ENCODE data around the gene BLVRB.
"Not testable (repeated sequence)": the region's sequence is repeated elsewhere in the genome, so short reads cannot be mapped to it uniquely, and the experiment has no call there.

BLVRB gene

GRCh38 chr19:40421993-40422747, 43.4 kb downstream of the BLVRB start:
- DNase-seq: no peak

DNA sequence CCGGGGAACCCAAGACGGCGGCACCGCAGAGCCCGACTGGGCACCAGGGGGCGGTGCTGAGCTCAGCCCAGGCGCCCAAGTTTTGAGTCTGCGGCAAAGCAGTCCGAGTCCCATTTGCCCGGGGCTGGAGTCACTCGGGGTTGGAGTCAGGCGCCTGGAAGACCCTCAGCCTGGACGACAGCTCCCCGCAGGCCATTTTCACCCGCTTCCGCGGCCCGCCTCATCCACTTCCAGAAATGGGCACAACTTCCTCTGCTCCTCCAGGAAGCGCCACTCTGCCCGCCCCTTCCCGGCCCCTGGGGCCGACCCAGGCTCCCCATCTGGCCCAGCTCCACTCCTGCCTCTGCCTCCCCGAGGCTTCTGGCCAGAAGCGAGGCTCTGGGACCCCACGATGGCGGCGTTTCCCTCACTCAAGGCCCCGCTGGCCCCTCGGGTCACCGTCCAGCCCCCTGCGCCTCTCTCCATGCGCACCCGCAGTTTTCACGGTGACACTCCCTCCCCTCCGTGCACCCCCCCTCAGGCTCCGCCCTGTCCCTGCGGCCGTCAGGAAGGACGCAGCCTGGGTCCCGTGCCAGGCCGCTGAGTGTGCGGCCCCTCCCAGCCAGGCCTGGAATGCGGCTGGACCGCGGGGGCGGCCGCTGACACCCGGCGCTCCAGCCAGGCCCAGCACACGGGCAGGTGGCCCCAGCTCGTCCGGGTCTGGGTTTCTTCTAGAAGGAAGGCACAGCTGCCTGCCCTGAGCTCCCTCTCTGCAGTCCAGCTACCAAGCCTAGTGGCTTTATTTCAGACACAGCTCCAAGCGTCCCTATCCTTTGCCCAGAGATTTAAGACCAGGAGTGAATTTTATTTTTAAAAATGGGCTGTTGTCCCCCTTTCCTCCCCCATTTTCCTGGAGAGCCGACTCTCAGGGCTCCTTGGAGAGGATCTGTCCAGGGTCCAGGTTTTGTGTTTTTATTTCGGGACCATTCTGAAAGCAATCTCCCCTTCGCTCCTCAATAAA, 44.5 kb downstream of the BLVRB start:
- peak; percentile 63 to 78 for DNase-seq

DNA sequence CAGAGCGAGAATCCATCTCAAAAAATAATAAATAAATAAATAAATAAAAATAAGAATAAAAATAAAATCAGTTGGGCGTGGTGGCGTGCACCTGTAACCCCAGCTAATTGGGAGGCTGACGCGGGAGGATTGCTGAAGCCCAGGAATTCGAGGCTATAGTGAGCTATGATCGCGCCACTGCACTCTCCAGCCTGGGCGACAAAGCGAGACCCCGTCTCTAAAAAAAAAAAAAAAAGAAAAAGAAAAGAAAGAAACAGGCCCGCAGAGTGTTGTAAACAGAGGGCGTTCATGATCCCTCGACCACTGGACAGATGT, 45.1 kb downstream of the BLVRB start:
- DNase-seq: no peak

DNA sequence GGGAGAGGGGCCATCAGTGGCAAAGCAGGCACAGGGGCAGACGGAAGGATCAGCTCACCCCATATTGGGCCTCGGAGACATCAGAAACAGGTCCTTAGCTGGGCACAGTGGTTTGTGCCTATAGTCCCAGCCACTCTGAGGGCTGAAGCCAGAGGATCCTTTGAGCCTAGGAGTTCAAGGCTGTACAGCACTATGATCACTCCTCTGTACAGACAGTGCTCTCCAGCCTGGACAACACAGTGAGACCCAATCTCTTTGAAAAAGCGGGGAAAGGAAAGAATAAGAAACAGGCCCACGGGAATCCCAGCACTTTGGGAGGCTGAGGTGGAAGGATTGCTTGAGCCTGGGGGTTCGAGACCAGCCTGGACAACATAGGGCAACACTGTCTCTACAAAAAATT, 45.8 kb downstream of the BLVRB start:
- no peak for DNase-seq

- DNase-seq: no peak
These were observed 46.4 kb downstream of the BLVRB start for GRCh38 chr19:40419066-40419612.

- DNase-seq: no peak
These were observed 47.5 kb downstream of the BLVRB start for GRCh38 chr19:40418040-40418439.

DNA sequence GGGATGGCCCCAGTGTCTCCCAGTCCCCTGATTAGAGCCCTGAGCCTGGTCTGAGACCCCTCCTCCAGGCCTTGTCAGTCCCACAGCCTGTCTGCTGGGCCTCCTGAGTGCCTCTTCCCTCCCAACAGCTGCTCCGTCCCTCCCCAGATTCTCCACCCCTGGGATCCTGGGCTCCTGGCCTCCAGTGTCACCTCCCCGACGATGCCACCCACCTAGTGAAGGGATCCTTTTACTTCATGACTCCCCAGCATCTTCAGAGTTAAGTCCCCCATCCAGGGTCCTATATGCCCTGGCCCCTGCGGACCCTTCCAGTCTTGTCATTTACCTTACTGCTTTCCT, 47.9 kb downstream of the BLVRB start:
- DNase-seq: no peak

DNA sequence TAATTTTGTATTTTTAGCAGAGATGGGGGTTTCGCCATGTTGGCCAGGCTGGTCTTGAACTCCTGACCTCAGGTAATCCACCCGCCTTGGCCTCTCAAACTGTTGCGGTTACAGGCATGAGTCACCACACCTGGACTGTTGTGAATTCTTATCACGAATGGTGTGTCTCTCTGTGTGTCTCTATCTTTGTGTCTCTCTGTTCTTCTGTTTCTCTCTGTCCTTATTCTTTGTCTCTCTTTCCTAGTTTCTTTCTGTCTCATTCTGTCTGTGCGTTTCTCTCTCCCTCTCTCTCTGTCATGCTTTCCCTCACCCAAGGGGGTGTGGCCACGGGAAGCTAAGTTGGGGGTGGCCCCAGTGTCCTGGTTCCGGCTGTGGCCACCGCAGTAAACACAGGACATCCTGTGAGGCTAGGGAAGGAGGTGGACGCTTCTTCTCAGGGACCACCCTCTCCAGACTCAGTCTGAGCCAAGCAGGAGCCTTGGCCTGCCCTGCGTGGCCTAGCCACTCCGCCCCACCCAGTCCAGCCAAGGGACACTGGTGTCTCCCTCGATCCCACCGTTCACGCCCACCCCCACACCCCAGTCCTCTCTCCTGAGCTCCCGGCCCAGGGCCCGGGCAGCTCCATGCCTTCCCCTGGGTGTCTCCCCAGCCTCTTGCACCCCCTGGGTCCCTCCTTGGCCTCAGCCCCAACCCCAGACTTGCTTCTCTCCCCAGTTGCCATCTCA, 48.5 kb downstream of the BLVRB start:
- DNase-seq: no peak

DNA sequence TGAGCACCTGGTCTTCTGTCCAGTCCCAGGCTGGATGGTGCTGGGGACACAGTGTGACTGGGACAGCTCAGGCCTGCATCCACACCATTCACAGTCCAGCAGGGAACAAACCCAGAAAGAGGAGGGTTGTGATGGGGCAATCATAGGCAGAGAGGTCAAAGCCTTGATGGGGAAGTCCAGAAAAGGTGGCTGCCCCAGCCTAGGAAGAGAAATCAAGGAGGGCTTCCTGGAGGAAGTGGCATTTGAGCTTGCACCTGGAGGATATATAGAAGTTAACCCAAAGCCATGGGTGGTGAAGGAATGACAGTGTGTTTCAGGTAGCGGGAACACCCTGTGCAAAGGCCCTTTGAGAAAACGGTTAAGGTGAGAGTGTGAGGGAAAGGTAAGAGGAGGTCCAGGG, 49.8 kb downstream of the BLVRB start:
- DNase-seq: no peak

DNA sequence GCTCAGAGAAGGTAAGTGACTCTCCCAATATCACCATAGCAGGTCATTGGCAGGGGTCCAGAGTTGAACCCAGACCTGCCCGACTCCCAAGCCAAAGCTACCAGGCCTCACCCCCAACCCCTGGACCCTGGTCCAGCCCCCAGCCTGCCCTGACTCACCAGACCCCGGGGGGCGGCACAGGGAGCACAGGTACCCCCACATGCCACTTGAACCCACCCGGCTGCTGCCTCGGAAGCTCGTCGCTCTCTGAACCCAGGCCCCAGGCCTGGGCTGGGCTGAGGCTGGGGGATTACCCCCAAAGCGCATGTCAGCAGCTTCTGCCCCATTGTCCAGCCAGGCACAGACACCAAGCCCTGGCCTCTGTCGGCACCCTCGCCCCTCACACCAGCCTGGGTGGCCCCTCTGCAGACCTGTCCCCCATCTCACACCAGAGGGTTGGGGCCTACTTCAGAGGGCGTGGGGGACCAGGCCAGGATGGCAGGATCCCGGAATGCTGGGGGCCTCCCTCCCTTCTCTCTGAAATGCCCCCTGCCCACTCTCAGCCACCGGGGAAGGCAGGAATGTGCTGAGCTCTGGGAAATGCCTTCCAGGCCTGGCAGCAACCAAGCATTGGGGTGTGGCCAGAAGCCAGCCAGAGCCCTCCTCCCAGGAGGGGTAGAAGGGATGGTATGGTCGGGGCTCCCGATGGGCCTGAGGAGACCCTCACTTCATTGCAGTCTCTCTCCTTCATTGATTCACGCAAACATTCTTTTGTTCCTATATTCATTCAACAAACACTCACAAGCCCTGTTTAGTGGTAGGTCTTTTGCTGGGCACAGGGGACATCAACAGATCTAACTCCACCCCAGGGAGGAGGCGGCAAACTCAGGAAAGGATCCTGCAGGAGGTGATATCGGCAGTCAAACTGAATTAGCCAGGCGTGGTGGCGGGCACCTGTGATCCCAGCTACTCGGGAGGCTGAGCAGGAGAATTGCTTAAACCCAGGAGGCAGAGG, 50.7 kb downstream of the BLVRB start:
- DNase-seq: no peak

GRCh38 chr19:40413291-40413845, 52.2 kb downstream of the BLVRB start, which contains the start of gene PRX:
Gene PRX, minus strand, starts transcription at chr19:40413378. Its CDS starts 5,446 bp downstream, at chr19:40407932.
- DNase-seq: no peak

- no peak for DNase-seq
These were observed 52.7 kb downstream of the BLVRB start for GRCh38 chr19:40412866-40413265.

DNA sequence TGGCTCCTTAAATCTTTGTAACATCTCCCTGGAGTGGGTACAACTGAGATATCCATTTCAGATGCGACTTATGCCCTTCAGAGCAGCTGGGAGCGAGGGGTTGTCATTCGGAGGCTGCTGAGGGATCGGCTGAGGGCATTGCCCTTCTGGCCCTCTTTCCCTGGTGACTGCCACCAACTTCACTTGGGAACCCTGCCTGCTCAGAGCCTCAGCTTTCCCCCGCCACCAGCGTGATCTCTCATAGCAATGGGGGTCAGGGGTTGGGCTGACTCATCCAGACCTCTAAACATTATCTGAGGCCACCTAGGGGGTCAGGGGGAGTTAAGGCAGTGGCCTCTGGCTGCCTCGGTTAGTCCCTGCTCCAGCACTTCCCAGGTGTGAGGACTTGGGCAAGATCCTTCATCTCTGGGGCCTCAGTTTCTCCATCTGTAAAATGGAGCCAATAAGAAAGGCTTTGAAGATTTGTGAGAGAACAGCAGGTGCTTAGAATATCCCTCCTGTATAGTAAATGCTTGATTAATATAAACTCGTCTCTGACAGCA, 53.5 kb downstream of the BLVRB start:
- no peak for DNase-seq

- DNase-seq: no peak
These were observed 54.3 kb downstream of the BLVRB start for GRCh38 chr19:40411125-40411842.

GRCh38 chr19:40410030-40410389, 55.5 kb downstream of the BLVRB start:
- DNase-seq: no peak

GRCh38 chr19:40408598-40408925, 57.0 kb downstream of the BLVRB start:
- not testable (repeated sequence) for DNase-seq

GRCh38 chr19:40407714-40408597, 57.6 kb downstream of the BLVRB start:
- DNase-seq: no peak

- peak; percentile 48 to 64 for DNase-seq
These were observed 62.1 kb downstream of the BLVRB start for GRCh38 chr19:40403262-40403984.

GRCh38 chr19:40400559-40400958, 65.0 kb downstream of the BLVRB start:
- DNase-seq: no peak

All from NCI-H187 (cell line).